ENCODE measurements around the gene CTNS.

CTNS gene

GRCh38 chr17:3665834-3666233, 29.3 kb downstream of the CTNS start:
- no peak for DNase-seq (ENCODE audit: extremely low read depth, low read depth)
- TF ChIP-seq, protein P1, sequence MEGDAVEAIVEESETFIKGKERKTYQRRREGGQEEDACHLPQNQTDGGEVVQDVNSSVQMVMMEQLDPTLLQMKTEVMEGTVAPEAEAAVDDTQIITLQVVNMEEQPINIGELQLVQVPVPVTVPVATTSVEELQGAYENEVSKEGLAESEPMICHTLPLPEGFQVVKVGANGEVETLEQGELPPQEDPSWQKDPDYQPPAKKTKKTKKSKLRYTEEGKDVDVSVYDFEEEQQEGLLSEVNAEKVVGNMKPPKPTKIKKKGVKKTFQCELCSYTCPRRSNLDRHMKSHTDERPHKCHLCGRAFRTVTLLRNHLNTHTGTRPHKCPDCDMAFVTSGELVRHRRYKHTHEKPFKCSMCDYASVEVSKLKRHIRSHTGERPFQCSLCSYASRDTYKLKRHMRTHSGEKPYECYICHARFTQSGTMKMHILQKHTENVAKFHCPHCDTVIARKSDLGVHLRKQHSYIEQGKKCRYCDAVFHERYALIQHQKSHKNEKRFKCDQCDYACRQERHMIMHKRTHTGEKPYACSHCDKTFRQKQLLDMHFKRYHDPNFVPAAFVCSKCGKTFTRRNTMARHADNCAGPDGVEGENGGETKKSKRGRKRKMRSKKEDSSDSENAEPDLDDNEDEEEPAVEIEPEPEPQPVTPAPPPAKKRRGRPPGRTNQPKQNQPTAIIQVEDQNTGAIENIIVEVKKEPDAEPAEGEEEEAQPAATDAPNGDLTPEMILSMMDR (IDR thresholded peaks at IDR 0.05; ENCODE audit: low read depth, low read length, missing control alignments), result no peak
- H3K4me3 ChIP-seq (replicated peaks; ENCODE audit: low read depth, low read length), result no peak overlapping the region

- no peak for DNase-seq (ENCODE audit: extremely low read depth, low read depth)
- TF ChIP-seq, protein P1 (IDR thresholded peaks at IDR 0.05; ENCODE audit: low read depth, low read length, missing control alignments), result no peak
- H3K4me3 ChIP-seq (replicated peaks; ENCODE audit: low read depth, low read length), result peak overlapping the region; percentile 99
These were observed 30.0 kb downstream of the CTNS start for GRCh38 chr17:3666516-3666915.

GRCh38 chr17:3667366-3668278, 31.1 kb downstream of the CTNS start:
- TF ChIP-seq, protein P1 (IDR thresholded peaks at IDR 0.05; ENCODE audit: low read depth, low read length, missing control alignments), result no peak
- peak; percentile 46 for DNase-seq (ENCODE audit: extremely low read depth, low read depth)
- H3K4me3 ChIP-seq (replicated peaks; ENCODE audit: low read depth, low read length), result peak overlapping the region; percentile 99

- peak; percentile 89 for DNase-seq (ENCODE audit: extremely low read depth, low read depth)
- peak within 1 kb of the TSS; percentile 99 for H3K4me3 ChIP-seq (replicated peaks; ENCODE audit: low read depth, low read length)
- TF ChIP-seq, protein P1 (IDR thresholded peaks at IDR 0.05; ENCODE audit: low read depth, low read length, missing control alignments), result no peak
These were observed 31.9 kb downstream of the CTNS start, which contains the start of the genes EMC6 and TAX1BP3 for GRCh38 chr17:3668279-3669084. EMC6 (plus strand) TSS chr17:3668812; CDS start chr17:3669147, 335 bp downstream. TAX1BP3 (minus strand) TSS chr17:3668578; CDS start chr17:3668526, 52 bp downstream.

GRCh38 chr17:3669085-3669347, 32.5 kb downstream of the CTNS start:
- no peak for DNase-seq (ENCODE audit: extremely low read depth, low read depth)
- H3K4me3 ChIP-seq (replicated peaks; ENCODE audit: low read depth, low read length), result peak overlapping the region; percentile 99
- TF ChIP-seq, protein P1 (IDR thresholded peaks at IDR 0.05; ENCODE audit: low read depth, low read length, missing control alignments), result no peak

- TF ChIP-seq, protein P1 (IDR thresholded peaks at IDR 0.05; ENCODE audit: low read depth, low read length, missing control alignments), result no peak
- DNase-seq (ENCODE audit: extremely low read depth, low read depth), result no peak
- peak overlapping the region; percentile 99 for H3K4me3 ChIP-seq (replicated peaks; ENCODE audit: low read depth, low read length)
These were observed 33.0 kb downstream of the CTNS start for GRCh38 chr17:3669548-3669947.
